ENCODE measurements around the gene FOXE3.

FOXE3 gene

GRCh38 chr1:47439819-47440598 is 23.9 kb downstream of the FOXE3 start:
- no peaks in the 10 kb centered on the region for H3K36me3 ChIP-seq (ENCODE audit: control insufficient read depth, insufficient read depth, low read length)
- peaks cover 24% of the 10 kb centered on the region for H3K4me1 ChIP-seq (ENCODE audit: control insufficient read depth, insufficient read depth, low read length)
- no peaks in the 10 kb centered on the region for H3K9me3 ChIP-seq (ENCODE audit: control insufficient read depth, low read length)
- H3K27me3 ChIP-seq (ENCODE audit: control insufficient read depth, insufficient read depth, low read length, poor library complexity, severe bottlenecking), result peaks cover 100% of the 10 kb centered on the region
- H3K4me3 ChIP-seq (ENCODE audit: insufficient read depth, low read depth, low read length), result no peak overlapping the region
- WGBS, 2 experiments, result 12 to 13% methylated on average over 19 to 20 of the region's 20 CpGs
- no peak overlapping the region for H3K27ac ChIP-seq (ENCODE audit: insufficient read depth, low read depth, low read length, poor library complexity, severe bottlenecking)

GRCh38 chr1:47440599-47441081 is 24.6 kb downstream of the FOXE3 start:
- Histone ChIP-seq H3K36me3 (ENCODE audit: control insufficient read depth, insufficient read depth, low read length) (no peaks in the 10 kb centered on the region), H3K4me3 (ENCODE audit: insufficient read depth, low read depth, low read length) (no peak overlapping the region), H3K27ac (ENCODE audit: insufficient read depth, low read depth, low read length, poor library complexity, severe bottlenecking) (no peak overlapping the region), H3K4me1 (ENCODE audit: control insufficient read depth, insufficient read depth, low read length) (peaks cover 26% of the 10 kb centered on the region), H3K9me3 (ENCODE audit: control insufficient read depth, low read length) (no peaks in the 10 kb centered on the region), H3K27me3 (ENCODE audit: control insufficient read depth, insufficient read depth, low read length, poor library complexity, severe bottlenecking) (peaks cover 100% of the 10 kb centered on the region)
- WGBS, 2 experiments, result 9 to 11% methylated on average over 5 of the region's 5 CpGs

- Histone ChIP-seq H3K4me3 (ENCODE audit: insufficient read depth, low read depth, low read length) (no peak overlapping the region), H3K9me3 (ENCODE audit: control insufficient read depth, low read length) (no peaks in the 10 kb centered on the region), H3K27ac (ENCODE audit: insufficient read depth, low read depth, low read length, poor library complexity, severe bottlenecking) (no peak overlapping the region), H3K36me3 (ENCODE audit: control insufficient read depth, insufficient read depth, low read length) (no peaks in the 10 kb centered on the region), H3K27me3 (ENCODE audit: control insufficient read depth, insufficient read depth, low read length, poor library complexity, severe bottlenecking) (peaks cover 100% of the 10 kb centered on the region), H3K4me1 (ENCODE audit: control insufficient read depth, insufficient read depth, low read length) (peaks cover 25% of the 10 kb centered on the region)
- 47 to 54% methylated on average over 3 of the region's 3 CpGs for WGBS, 2 experiments
Measured at GRCh38 chr1:47441450-47442106, 25.5 kb downstream of the FOXE3 start.

GRCh38 chr1:47442202-47442601 is 26.1 kb downstream of the FOXE3 start:
- WGBS, 2 experiments, result 68 to 72% methylated on average over 4 of the region's 4 CpGs
- Histone ChIP-seq H3K27me3 (ENCODE audit: control insufficient read depth, insufficient read depth, low read length, poor library complexity, severe bottlenecking) (peaks cover 100% of the 10 kb centered on the region), H3K4me1 (ENCODE audit: control insufficient read depth, insufficient read depth, low read length) (peaks cover 19% of the 10 kb centered on the region)

GRCh38 chr1:47442842-47443529 is 26.9 kb downstream of the FOXE3 start:
- Histone ChIP-seq H3K4me3 (ENCODE audit: insufficient read depth, low read depth, low read length) (no peak overlapping the region), H3K27me3 (ENCODE audit: control insufficient read depth, insufficient read depth, low read length, poor library complexity, severe bottlenecking) (peaks cover 100% of the 10 kb centered on the region)
- 7% methylated on average over 9 of the region's 9 CpGs for WGBS, 2 experiments

More at GRCh38 chr1:47442202-47442601, 26.1 kb downstream of the FOXE3 start:
- Histone ChIP-seq H3K27ac (ENCODE audit: insufficient read depth, low read depth, low read length, poor library complexity, severe bottlenecking) (no peak overlapping the region), H3K9me3 (ENCODE audit: control insufficient read depth, low read length) (no peaks in the 10 kb centered on the region), H3K4me3 (ENCODE audit: insufficient read depth, low read depth, low read length) (no peak overlapping the region), H3K36me3 (ENCODE audit: control insufficient read depth, insufficient read depth, low read length) (no peaks in the 10 kb centered on the region)

GRCh38 chr1:47443530-47444296 is 27.6 kb downstream of the FOXE3 start:
- 0 to 1% methylated on average over 45 of the region's 45 CpGs for WGBS, 2 experiments
- Histone ChIP-seq H3K4me1 (ENCODE audit: control insufficient read depth, insufficient read depth, low read length) (peaks cover 16% of the 10 kb centered on the region), H3K27ac (ENCODE audit: insufficient read depth, low read depth, low read length, poor library complexity, severe bottlenecking) (no peak overlapping the region), H3K36me3 (ENCODE audit: control insufficient read depth, insufficient read depth, low read length) (no peaks in the 10 kb centered on the region), H3K9me3 (ENCODE audit: control insufficient read depth, low read length) (no peaks in the 10 kb centered on the region), H3K4me3 (ENCODE audit: insufficient read depth, low read depth, low read length) (no peak overlapping the region), H3K27me3 (ENCODE audit: control insufficient read depth, insufficient read depth, low read length, poor library complexity, severe bottlenecking) (peaks cover 100% of the 10 kb centered on the region)

More at GRCh38 chr1:47442842-47443529, 26.9 kb downstream of the FOXE3 start:
- no peaks in the 10 kb centered on the region for H3K36me3 ChIP-seq (ENCODE audit: control insufficient read depth, insufficient read depth, low read length)
- H3K4me1 ChIP-seq (ENCODE audit: control insufficient read depth, insufficient read depth, low read length), result peaks cover 16% of the 10 kb centered on the region
- no peak overlapping the region for H3K27ac ChIP-seq (ENCODE audit: insufficient read depth, low read depth, low read length, poor library complexity, severe bottlenecking)
- no peaks in the 10 kb centered on the region for H3K9me3 ChIP-seq (ENCODE audit: control insufficient read depth, low read length)

- Histone ChIP-seq H3K27ac (ENCODE audit: insufficient read depth, low read depth, low read length, poor library complexity, severe bottlenecking) (no peak overlapping the region), H3K4me1 (ENCODE audit: control insufficient read depth, insufficient read depth, low read length) (peaks cover 16% of the 10 kb centered on the region), H3K36me3 (ENCODE audit: control insufficient read depth, insufficient read depth, low read length) (no peaks in the 10 kb centered on the region), H3K4me3 (ENCODE audit: insufficient read depth, low read depth, low read length) (no peak overlapping the region), H3K27me3 (ENCODE audit: control insufficient read depth, insufficient read depth, low read length, poor library complexity, severe bottlenecking) (peaks cover 100% of the 10 kb centered on the region), H3K9me3 (ENCODE audit: control insufficient read depth, low read length) (no peaks in the 10 kb centered on the region)
- 1% methylated on average over 15 of the region's 15 CpGs for WGBS, 2 experiments
Measured at GRCh38 chr1:47444297-47444561, 28.1 kb downstream of the FOXE3 start.

GRCh38 chr1:47444562-47445465 is 28.7 kb downstream of the FOXE3 start:
- 0 to 1% methylated on average over 73 of the region's 73 CpGs for WGBS, 2 experiments
- H3K27ac ChIP-seq (ENCODE audit: insufficient read depth, low read depth, low read length, poor library complexity, severe bottlenecking), result no peak overlapping the region

GRCh38 chr1:47445823-47446550 is 29.9 kb downstream of the FOXE3 start:
- Histone ChIP-seq H3K27me3 (ENCODE audit: control insufficient read depth, insufficient read depth, low read length, poor library complexity, severe bottlenecking) (peaks cover 100% of the 10 kb centered on the region), H3K4me1 (ENCODE audit: control insufficient read depth, insufficient read depth, low read length) (peaks cover 16% of the 10 kb centered on the region), H3K9me3 (ENCODE audit: control insufficient read depth, low read length) (no peaks in the 10 kb centered on the region), H3K4me3 (ENCODE audit: insufficient read depth, low read depth, low read length) (no peak overlapping the region), H3K27ac (ENCODE audit: insufficient read depth, low read depth, low read length, poor library complexity, severe bottlenecking) (no peak overlapping the region), H3K36me3 (ENCODE audit: control insufficient read depth, insufficient read depth, low read length) (no peaks in the 10 kb centered on the region)
- 6% methylated on average over 25 of the region's 25 CpGs for WGBS, 2 experiments

More at GRCh38 chr1:47444562-47445465, 28.7 kb downstream of the FOXE3 start:
- Histone ChIP-seq H3K4me1 (ENCODE audit: control insufficient read depth, insufficient read depth, low read length) (peaks cover 16% of the 10 kb centered on the region), H3K9me3 (ENCODE audit: control insufficient read depth, low read length) (no peaks in the 10 kb centered on the region), H3K36me3 (ENCODE audit: control insufficient read depth, insufficient read depth, low read length) (no peaks in the 10 kb centered on the region), H3K4me3 (ENCODE audit: insufficient read depth, low read depth, low read length) (peak overlapping the region; percentile 11), H3K27me3 (ENCODE audit: control insufficient read depth, insufficient read depth, low read length, poor library complexity, severe bottlenecking) (peaks cover 100% of the 10 kb centered on the region)
